Measurements from ENCODE around the gene DCLK2. TPM values are rescaled to one million over a fixed set of nuclear protein-coding genes. Genes with fewer than 3 reads are reported as not detected.

Gene DCLK2
- total RNA-seq, 1 donor = 13.0 TPM

DNA sequence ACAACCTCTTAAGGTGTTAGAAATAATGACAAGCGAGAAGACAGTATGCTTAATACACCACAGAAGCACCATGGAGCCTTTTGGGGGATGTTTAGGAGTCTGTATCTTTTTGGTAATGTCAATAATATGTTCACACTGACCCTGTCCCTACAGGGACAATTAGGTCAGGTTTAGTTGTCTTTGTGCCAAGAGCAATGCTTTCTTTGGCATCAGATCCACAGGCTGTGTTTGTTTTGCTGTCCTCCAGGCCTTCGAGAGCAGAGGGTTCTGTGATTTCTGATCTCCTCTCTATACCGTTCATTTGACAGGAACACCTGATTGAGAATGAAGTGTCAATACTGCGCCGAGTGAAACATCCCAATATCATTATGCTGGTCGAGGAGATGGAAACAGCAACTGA lies 153.8 kb downstream of the DCLK2 start:
- TF ChIP-seq, protein P1, sequence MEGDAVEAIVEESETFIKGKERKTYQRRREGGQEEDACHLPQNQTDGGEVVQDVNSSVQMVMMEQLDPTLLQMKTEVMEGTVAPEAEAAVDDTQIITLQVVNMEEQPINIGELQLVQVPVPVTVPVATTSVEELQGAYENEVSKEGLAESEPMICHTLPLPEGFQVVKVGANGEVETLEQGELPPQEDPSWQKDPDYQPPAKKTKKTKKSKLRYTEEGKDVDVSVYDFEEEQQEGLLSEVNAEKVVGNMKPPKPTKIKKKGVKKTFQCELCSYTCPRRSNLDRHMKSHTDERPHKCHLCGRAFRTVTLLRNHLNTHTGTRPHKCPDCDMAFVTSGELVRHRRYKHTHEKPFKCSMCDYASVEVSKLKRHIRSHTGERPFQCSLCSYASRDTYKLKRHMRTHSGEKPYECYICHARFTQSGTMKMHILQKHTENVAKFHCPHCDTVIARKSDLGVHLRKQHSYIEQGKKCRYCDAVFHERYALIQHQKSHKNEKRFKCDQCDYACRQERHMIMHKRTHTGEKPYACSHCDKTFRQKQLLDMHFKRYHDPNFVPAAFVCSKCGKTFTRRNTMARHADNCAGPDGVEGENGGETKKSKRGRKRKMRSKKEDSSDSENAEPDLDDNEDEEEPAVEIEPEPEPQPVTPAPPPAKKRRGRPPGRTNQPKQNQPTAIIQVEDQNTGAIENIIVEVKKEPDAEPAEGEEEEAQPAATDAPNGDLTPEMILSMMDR (IDR thresholded peaks at IDR 0.05; ENCODE audit: insufficient read depth, low read depth, low read length) = no peak
- H3K4me3 ChIP-seq (ENCODE audit: low read depth, low read length) = no peak overlapping the region
- DNase-seq (ENCODE audit: low read depth) = no peak

DNA sequence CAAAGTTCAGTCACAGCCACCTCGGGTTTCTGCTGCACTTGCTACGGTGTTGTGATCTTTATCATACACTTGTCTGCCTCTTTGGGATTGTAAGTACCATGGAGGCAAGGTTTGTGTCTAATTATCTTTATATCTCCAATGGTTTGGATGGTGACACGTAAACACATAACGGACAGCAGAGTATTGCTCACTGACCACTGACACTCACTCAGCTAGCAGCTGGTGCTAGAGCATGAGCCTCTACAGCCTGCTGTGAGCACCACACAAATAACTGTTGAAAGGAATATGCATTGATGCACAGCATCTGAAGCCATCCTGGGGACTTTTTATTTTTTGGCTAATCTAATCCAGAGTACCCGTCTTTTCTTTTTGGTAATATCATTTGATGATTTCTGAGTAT lies 156.0 kb downstream of the DCLK2 start:
- no peak for DNase-seq (ENCODE audit: low read depth)
- TF ChIP-seq, protein P1 (IDR thresholded peaks at IDR 0.05; ENCODE audit: insufficient read depth, low read depth, low read length) = no peak
- no peak overlapping the region for H3K4me3 ChIP-seq (ENCODE audit: low read depth, low read length)

DNA sequence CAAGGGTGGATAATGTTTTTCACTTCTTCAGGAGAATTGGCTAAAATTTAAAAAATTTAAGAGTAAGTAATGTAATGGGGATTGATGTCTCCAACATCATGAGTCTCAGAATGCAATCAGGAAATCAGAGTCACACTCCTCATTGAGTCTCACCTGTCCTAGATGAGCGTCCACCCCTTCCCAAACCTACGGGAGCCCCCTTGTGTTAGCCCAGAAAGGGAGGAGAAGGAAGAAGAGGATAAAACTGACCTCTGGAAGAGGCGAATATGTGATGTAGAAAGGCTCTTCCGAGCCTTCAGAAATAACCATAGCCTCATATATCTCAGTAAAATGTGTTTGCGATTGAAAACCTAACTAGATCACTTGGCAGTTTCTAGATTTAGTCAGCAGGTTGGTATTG lies 157.1 kb downstream of the DCLK2 start:
- TF ChIP-seq, protein P1 (IDR thresholded peaks at IDR 0.05; ENCODE audit: insufficient read depth, low read depth, low read length) = no peak
- DNase-seq (ENCODE audit: low read depth) = no peak
- H3K4me3 ChIP-seq (ENCODE audit: low read depth, low read length) = no peak overlapping the region

DNA sequence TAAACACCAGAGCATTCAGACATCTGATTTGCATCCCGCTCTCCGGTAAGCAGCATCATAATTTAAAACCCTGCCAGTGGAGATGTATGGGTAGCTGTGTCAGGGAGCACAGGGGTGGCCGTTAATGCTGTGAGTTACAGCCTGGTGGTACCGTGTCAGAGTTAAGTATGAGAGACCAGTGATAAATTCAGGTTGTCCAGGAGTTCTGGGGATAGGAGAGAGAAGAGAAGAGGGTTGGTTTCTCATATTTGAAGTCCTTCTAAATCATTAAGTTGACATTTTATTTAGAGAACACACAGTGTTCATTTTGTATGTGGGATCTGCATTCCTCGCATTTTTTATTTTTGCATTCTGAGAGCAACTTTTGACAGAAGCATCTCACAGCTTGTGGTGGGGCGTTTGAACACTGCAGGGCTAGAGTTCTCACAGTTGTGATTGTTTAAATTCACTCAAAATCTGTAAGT lies 157.6 kb downstream of the DCLK2 start:
- TF ChIP-seq, protein P1 (IDR thresholded peaks at IDR 0.05; ENCODE audit: insufficient read depth, low read depth, low read length) = no peak
- no peak overlapping the region for H3K4me3 ChIP-seq (ENCODE audit: low read depth, low read length)
- peak; percentile 55 for DNase-seq (ENCODE audit: low read depth)

DNA sequence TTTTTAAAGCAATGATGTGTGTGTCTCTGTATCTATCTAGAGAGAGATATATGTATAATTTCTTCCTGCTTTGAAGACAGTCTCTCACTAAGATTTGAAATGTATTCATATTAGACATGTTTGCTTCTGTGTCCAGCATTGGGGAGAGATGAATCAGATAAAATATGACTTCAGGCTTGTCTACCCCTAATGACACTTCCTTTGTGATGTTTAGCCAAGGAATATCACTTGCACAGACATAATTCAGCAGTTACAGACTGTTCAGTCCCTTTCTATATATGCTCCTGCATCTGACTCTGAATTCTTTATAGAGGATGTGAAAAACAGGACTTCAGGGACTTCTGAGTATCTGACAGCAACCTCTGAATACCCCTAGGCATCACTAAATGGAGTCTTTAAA lies 158.4 kb downstream of the DCLK2 start:
- TF ChIP-seq, protein P1 (IDR thresholded peaks at IDR 0.05; ENCODE audit: insufficient read depth, low read depth, low read length) = no peak
- no peak for DNase-seq (ENCODE audit: low read depth)
- H3K4me3 ChIP-seq (ENCODE audit: low read depth, low read length) = no peak overlapping the region

DNA sequence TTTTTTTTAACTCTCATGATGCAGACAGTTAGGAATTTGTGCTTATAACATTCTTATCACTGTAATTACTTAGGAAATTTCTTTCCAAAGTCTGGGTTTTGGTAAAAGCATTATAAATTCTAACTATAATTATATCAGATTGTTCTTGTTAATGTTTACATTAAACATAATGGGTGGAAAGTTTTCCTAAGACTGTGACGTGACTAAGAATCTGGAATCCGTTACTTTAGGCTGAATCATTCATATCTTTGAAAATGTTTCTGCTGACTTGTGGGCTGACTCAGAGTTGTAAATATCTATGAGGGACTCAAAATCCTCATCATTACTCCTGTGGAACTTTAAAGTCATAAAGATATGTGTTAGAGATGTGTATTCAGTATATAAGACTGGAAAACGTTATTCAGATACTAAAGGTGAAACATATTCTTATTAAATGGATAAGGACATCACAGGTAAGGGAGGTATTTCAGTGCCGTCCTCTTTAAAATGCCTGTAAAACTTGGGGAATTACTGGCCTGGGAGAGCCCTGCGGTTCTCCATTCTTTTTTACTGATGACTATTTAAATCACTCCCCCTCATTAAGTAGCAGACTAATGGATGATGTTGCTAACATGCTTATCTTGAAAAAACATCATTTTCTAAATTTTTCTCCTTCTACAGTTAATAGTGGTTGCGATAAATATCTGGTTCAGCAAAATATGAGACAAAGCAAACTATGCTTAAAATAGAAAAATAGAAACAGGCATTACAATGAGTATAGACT lies 159.0 kb downstream of the DCLK2 start:
- DNase-seq (ENCODE audit: low read depth) = peak; percentile 98
- H3K4me3 ChIP-seq (ENCODE audit: low read depth, low read length) = peak overlapping the region; percentile 29
- TF ChIP-seq, protein P1 (IDR thresholded peaks at IDR 0.05; ENCODE audit: insufficient read depth, low read depth, low read length) = no peak

DNA sequence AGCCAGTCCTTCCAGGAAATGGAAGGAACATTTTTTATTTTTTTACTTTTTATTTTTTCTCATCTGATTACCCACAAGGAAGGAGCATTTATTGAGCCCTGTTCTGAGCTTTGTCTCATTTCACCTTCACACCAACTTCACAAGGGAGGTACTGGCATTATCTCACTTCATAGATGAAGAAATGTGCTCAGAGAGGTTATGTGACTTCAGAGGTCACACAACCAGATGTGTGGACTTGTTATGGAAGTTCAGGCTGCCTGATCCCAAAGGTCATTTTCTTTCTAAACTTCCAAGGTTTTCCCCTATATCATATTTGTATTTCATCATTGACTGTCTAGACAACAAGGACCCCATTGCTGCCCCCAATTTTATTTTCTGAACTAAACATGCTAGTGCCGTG lies 160.3 kb downstream of the DCLK2 start:
- peak; percentile 79 for DNase-seq (ENCODE audit: low read depth)
- TF ChIP-seq, protein P1 (IDR thresholded peaks at IDR 0.05; ENCODE audit: insufficient read depth, low read depth, low read length) = no peak
- no peak overlapping the region for H3K4me3 ChIP-seq (ENCODE audit: low read depth, low read length)

All from fibroblast of villous mesenchyme (primary cell).